ENCODE results near the gene FBXL7. TPM values are rescaled to one million over a fixed set of nuclear protein-coding genes. Genes with fewer than 3 reads are reported as not detected.

Gene FBXL7
- total and polyA plus RNA-seq, 2 of the 8 experiments (the other 6 are each of a cell fraction or from before 2014, with no cell fraction given): 17.7 to 17.8 TPM

- H3K27ac ChIP-seq (ENCODE audit: low read depth, low read length): no peak overlapping the region
- H3K79me1 ChIP-seq (ENCODE audit: low read depth, low read length): no peaks in the 10 kb centered on the region
- no peaks in the 10 kb centered on the region; the same call in 1 of the 2 replicates for H3K23me2 ChIP-seq (ENCODE audit: low read depth, low read length)
- H4K91ac ChIP-seq (replicated peaks; ENCODE audit: insufficient read length, low read length): no peak overlapping the region
- H3K27me3 ChIP-seq (replicated peaks in 1 of 4; ENCODE audit: control insufficient read depth in 3 of 4, extremely low read depth in 1 of 4, insufficient read depth in 3 of 4, low read length in 3 of 4): no peaks in the 10 kb centered on the region
- no peak overlapping the region for H3K14ac ChIP-seq (ENCODE audit: insufficient read length)
- H3K9me3 ChIP-seq (ENCODE audit: insufficient read depth in 2 of 2, low read depth in 1 of 2, low read length in 1 of 2): peaks cover 5% of the 10 kb centered on the region in 2 experiments; a peak in 3 of 4 replicates
- FAIRE-seq (no peak), DNase-seq (ENCODE audit: low read depth in 1 of 2, low spot score in 2 of 2) (no peak)
- no peak overlapping the region for H4K5ac ChIP-seq (ENCODE audit: insufficient read length, low read depth, low read length)
- 0 out of 4 replicates have a peak, but pooled peaks cover 0 to 4% of the 10 kb centered on the region in 2 experiments for H3K79me2 ChIP-seq (ENCODE audit: control insufficient read depth in 1 of 2, insufficient read depth in 2 of 2, low read length in 2 of 2)
- no peak overlapping the region for H3K56ac ChIP-seq (replicated peaks; ENCODE audit: insufficient read length, low read depth, low read length)
- H3K18ac ChIP-seq (ENCODE audit: extremely low read depth, low read length): no peak overlapping the region
- H4K8ac ChIP-seq (ENCODE audit: extremely low read depth, insufficient read depth, low read length): no peak overlapping the region
- no peak overlapping the region for H3K4me3 ChIP-seq (ENCODE audit: extremely low read depth in 1 of 4, insufficient read depth in 2 of 4, low read depth in 3 of 4, low read length in 4 of 4)
- H2BK20ac ChIP-seq (ENCODE audit: low read length): no peak overlapping the region
- POLR2A ChIA-PET (ENCODE audit: partially characterized antibody): interaction anchor here (0.8 kb wide), 1 partner anchor 8 kb away, joined by 3 read pairs; no protein-coding TSS in a partner anchor
- CTCF ChIA-PET (ENCODE audit: partially characterized antibody): no interaction called here
- no peak overlapping the region for H2AK5ac ChIP-seq (ENCODE audit: low read depth, low read length)
- H2BK120ac ChIP-seq (replicated peaks; ENCODE audit: low read depth, low read length): no peak overlapping the region
- H3K23ac ChIP-seq (ENCODE audit: insufficient read length): no peak overlapping the region
- H3K36me3 ChIP-seq (ENCODE audit: control insufficient read depth in 2 of 4, insufficient read depth in 4 of 4, low read length in 3 of 4): peaks cover 0 to 3% (median 1%) of the 10 kb centered on the region in 4 experiments; a peak in 3 of 8 replicates
- H2BK15ac ChIP-seq (ENCODE audit: low read length): no peak overlapping the region
- no peak overlapping the region for H3K4me2 ChIP-seq (ENCODE audit: insufficient read depth in 1 of 2, low read depth in 2 of 2, low read length in 2 of 2)
- H3K4me1 ChIP-seq (replicated peaks in 1 of 4; ENCODE audit: control insufficient read depth in 3 of 4, insufficient read depth in 4 of 4, low read length in 3 of 4): peaks cover 0 to 10% (median 6%) of the 10 kb centered on the region in 4 experiments; a peak in 3 of 7 replicates
- H4K20me1 ChIP-seq (replicated peaks in 1 of 2; ENCODE audit: control insufficient read depth in 1 of 2, insufficient read depth in 2 of 2, low read length in 2 of 2): no peaks in the 10 kb centered on the region
- 100% methylated on average over 1 of the region's 1 CpG; no CpG with 5 or more reads in 1 of the 2 experiments for WGBS, 2 experiments (ENCODE audit: extremely low coverage in 1 of 2, insufficient coverage in 1 of 2, insufficient read length in 1 of 2, insufficient replicate concordance in 2 of 2, low coverage in 1 of 2, low lambda C conversion rate in 2 of 2, missing lambda C conversion rate in 1 of 2)
- no peak overlapping the region for H2AFZ ChIP-seq (ENCODE audit: low read length)
- TF ChIP-seq GABPA (IDR thresholded peaks at IDR 0.05; ENCODE audit: borderline replicate concordance, insufficient read depth, low read length): no peak
- no peak for TF ChIP-seq EP300 (IDR thresholded peaks at IDR 0.05; ENCODE audit: borderline replicate concordance in 1 of 2, low read depth in 2 of 2, low read length in 2 of 2)
- no peak for TF ChIP-seq HDAC2 (IDR thresholded peaks at IDR 0.05; ENCODE audit: borderline replicate concordance in 1 of 2, low read depth in 2 of 2, low read length in 2 of 2)
- no peak overlapping the region for H2BK5ac ChIP-seq (ENCODE audit: low read depth, low read length)
- H3K9ac ChIP-seq (replicated peaks in 1 of 4; ENCODE audit: extremely low read depth in 1 of 4, low read depth in 3 of 4, low read length in 3 of 4): no peak overlapping the region
- no peak overlapping the region for H3K4ac ChIP-seq (replicated peaks; ENCODE audit: insufficient read length, low read depth, low read length)
- no peak overlapping the region for H2BK12ac ChIP-seq (ENCODE audit: low read depth, low read length)
These were observed 299.0 kb downstream of the FBXL7 start for GRCh38 chr5:15799014-15799413.

Data from H1 (cell line).